Ishikawa (cell line): Measurements from ENCODE around the gene RHBDF2.

Experiments
- CEBPB ChIP-seq: IDR thresholded peaks from 2 replicates; pipeline ENCODE4 v1.6.1; 2012
- EGR1 ChIP-seq: IDR thresholded peaks from 2 replicates; pipeline ENCODE4 v1.6.1; 2012
- EP300 ChIP-seq: IDR thresholded peaks from 2 replicates; pipeline ENCODE4 v1.6.1; 2012; ENCODE audit warnings: borderline replicate concordance
- MAX ChIP-seq: IDR thresholded peaks from 2 replicates; pipeline ENCODE4 v1.6.1; 2012
- NFIC ChIP-seq: IDR thresholded peaks from 2 replicates; pipeline ENCODE4 v1.6.1; 2012
- RAD21 ChIP-seq: IDR thresholded peaks from 2 replicates; pipeline ENCODE4 v1.6.1; 2012; ENCODE audit warnings: low read depth
- REST ChIP-seq: IDR thresholded peaks from 2 replicates; pipeline ENCODE4 v1.6.1; 2012; ENCODE audit warnings: low read depth, mild to moderate bottlenecking
- TAF1 ChIP-seq: IDR thresholded peaks from 2 replicates; pipeline ENCODE4 v1.6.1; 2012; ENCODE audit warnings: low read depth, mild to moderate bottlenecking
- TCF12 ChIP-seq: IDR thresholded peaks from 2 replicates; pipeline ENCODE4 v1.6.1; 2012; ENCODE audit warnings: low read depth
- USF1 ChIP-seq: IDR thresholded peaks from 2 replicates; pipeline ENCODE4 v1.6.1; 2012
- YY1 ChIP-seq: IDR thresholded peaks from 2 replicates; pipeline ENCODE4 v1.6.1; 2012; ENCODE audit warnings: low read depth
- ZBTB7A ChIP-seq: IDR thresholded peaks from 2 replicates; pipeline ENCODE4 v1.6.1; 2012; ENCODE audit warnings: low read depth

GRCh38 chr17:76528528-76529223 lies 27.5 kb upstream of the RHBDF2 start:
- TF ChIP-seq CEBPB (no peak), USF1 (no peak), TCF12 (no peak), REST (no peak), EP300 (no peak), RAD21 (no peak), MAX (no peak), YY1 (no peak), NFIC (no peak), ZBTB7A (no peak), TAF1 (no peak), EGR1 (no peak)
